Chondrocyte (in vitro differentiated cells): ENCODE data around the gene PCDH8. TPM values are rescaled to one million over a fixed set of nuclear protein-coding genes. Genes with fewer than 3 reads are reported as not detected.
"Not testable (repeated sequence)": the region's sequence is repeated elsewhere in the genome, so short reads cannot be mapped to it uniquely, and the experiment has no call there.

Source experiments
- DNase-seq: peaks from one replicate; pipeline ENCODE4 v3.0.0; 2021; ENCODE audit warnings: mixed read lengths, low spot score
- H3K27ac Mint-ChIP-seq: one replicate; pipeline ENCODE4 v1.8.0; 2021; ENCODE audit warnings: mild to moderate bottlenecking, moderate library complexity, mixed read lengths; ENCODE audit not compliant: unreplicated experiment
- H3K27me3 Mint-ChIP-seq: 2 replicates; pipeline ENCODE4 v1.8.0; 2021; ENCODE audit warnings: low read depth, mixed read lengths
- H3K36me3 Mint-ChIP-seq: 2 replicates; pipeline ENCODE4 v1.8.0; 2021; ENCODE audit warnings: low read depth, mixed read lengths
- H3K4me1 Mint-ChIP-seq: 2 replicates; pipeline ENCODE4 v1.8.0; 2021; ENCODE audit warnings: low read depth, mild to moderate bottlenecking, mixed read lengths
- H3K4me3 Mint-ChIP-seq: one replicate; pipeline ENCODE4 v1.8.0; 2021; ENCODE audit warnings: mild to moderate bottlenecking, moderate library complexity, mixed read lengths; ENCODE audit not compliant: unreplicated experiment
- H3K9me3 Mint-ChIP-seq: 2 replicates; pipeline ENCODE4 v1.8.0; 2021; ENCODE audit warnings: low read depth, mixed read lengths
- total RNA-seq: library from RNA; stranded (reverse); gene quantifications from 3 replicates; pipeline ENCODE4 v1.2.1, GENCODE V29; 2021
- TF ChIP-seq, protein P1 (sequence below): fragments of 200-600 bp; sonication (generic); IDR thresholded peaks from 2 replicates; pipeline ENCODE4 v1.5.0; 2021; ENCODE audit warnings: antibody characterized with exemption, mild to moderate bottlenecking, moderate library complexity

Gene PCDH8
- total RNA-seq, 1 donor from 2014 or later = not detected

DNA sequence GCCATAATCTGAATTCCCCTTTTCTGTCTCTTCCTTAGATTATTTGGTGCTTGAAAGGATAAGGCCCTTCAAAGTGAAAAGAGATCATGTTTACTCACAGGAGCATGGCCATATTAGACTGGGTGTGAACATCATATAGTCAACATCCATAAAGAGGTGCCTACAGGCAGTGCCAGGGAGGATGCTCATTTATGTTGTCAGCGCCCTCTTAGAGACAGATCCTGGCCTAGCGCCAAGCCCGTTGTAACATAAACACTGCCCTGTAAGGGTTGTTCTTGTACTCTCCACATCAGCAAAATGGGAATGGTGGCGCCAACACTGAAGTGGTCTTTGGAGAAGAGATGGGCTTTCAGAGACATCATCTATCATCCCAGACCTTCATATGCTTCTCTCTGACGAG lies 16.1 kb downstream of the PCDH8 start:
- Mint-ChIP-seq H3K36me3 (no peaks in the 10 kb centered on the region), H3K27me3 (peaks cover 5% of the 10 kb centered on the region), H3K27ac (no peak overlapping the region), H3K4me3 (no peak overlapping the region), H3K9me3 (no peaks in the 10 kb centered on the region), H3K4me1 (peaks cover 2% of the 10 kb centered on the region)
- TF ChIP-seq, protein P1, sequence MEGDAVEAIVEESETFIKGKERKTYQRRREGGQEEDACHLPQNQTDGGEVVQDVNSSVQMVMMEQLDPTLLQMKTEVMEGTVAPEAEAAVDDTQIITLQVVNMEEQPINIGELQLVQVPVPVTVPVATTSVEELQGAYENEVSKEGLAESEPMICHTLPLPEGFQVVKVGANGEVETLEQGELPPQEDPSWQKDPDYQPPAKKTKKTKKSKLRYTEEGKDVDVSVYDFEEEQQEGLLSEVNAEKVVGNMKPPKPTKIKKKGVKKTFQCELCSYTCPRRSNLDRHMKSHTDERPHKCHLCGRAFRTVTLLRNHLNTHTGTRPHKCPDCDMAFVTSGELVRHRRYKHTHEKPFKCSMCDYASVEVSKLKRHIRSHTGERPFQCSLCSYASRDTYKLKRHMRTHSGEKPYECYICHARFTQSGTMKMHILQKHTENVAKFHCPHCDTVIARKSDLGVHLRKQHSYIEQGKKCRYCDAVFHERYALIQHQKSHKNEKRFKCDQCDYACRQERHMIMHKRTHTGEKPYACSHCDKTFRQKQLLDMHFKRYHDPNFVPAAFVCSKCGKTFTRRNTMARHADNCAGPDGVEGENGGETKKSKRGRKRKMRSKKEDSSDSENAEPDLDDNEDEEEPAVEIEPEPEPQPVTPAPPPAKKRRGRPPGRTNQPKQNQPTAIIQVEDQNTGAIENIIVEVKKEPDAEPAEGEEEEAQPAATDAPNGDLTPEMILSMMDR = no peak
- no peak for DNase-seq

DNA sequence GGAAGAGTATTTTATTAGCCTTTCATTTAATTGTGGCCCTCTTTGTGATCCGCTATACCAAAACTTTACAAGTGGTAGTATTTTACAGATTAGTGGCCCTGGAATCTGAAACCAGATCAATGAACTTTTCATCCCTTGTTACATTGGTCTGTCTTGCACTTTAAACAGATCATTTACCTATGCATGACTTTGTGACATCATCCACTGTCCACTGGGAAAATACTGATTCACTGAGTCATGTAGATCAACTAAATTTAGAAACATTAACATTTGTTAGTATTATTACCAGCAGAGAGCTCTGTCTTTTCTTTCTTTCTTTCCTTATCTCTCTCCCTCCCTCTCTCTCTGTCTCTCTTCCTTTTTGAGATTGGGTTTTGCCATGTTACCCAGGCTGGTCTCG lies 17.5 kb downstream of the PCDH8 start:
- Mint-ChIP-seq H3K27ac (no peak overlapping the region), H3K9me3 (no peaks in the 10 kb centered on the region), H3K4me1 (peaks cover 2% of the 10 kb centered on the region), H3K36me3 (no peaks in the 10 kb centered on the region), H3K4me3 (no peak overlapping the region), H3K27me3 (peaks cover 5% of the 10 kb centered on the region)
- TF ChIP-seq, protein P1 = no peak
- DNase-seq = no peak

DNA sequence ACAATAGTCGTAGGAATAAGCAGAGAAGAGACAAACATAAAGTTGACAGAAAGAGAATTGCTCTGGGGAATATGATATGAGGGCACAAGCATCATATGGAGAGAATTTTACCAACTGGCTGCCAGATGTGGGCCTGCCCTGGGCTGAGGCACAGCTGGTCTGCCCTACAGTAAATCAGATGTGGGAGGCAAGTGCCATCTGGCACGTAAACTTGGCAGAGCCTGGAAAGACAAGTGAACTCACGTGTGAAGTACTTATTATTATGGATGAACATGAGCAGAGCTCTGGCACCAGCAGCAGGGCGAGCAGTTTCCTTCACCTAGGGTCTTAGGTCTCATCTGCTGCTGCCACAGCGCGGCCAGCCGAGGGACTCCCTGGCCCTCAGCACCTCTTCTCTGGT lies 20.6 kb downstream of the PCDH8 start:
- no peak overlapping the region for H3K4me3 Mint-ChIP-seq
- TF ChIP-seq, protein P1 = no peak
- no peak overlapping the region for H3K27ac Mint-ChIP-seq
- peaks cover 2% of the 10 kb centered on the region for H3K4me1 Mint-ChIP-seq
- no peak for DNase-seq
- H3K27me3 Mint-ChIP-seq = peaks cover 3% of the 10 kb centered on the region
- no peaks in the 10 kb centered on the region for H3K36me3 Mint-ChIP-seq
- H3K9me3 Mint-ChIP-seq = no peaks in the 10 kb centered on the region

DNA sequence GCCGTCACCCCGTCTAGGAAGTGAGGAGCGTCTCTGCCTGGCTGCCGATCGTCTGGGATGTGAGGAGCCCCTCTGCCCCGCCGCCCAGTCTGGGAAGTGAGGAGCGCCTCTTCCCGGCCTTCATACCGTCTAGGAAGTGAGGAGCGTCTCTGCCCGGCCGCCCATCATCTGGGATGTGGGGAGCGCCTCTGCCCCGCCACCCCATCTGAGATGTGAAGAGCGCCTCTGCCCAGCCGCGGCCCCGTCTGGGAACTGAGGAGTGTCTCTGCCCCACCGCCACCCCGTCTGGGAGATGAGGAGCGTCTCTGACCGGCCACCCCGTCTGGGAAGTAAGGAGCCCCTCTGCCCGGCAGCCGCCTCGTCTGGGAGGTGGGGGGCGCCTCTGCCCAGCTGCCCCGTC lies 30.6 kb downstream of the PCDH8 start:
- not testable (repeated sequence) for H3K4me1 Mint-ChIP-seq, H3K27me3 Mint-ChIP-seq, H3K27ac Mint-ChIP-seq, H3K9me3 Mint-ChIP-seq, DNase-seq, H3K36me3 Mint-ChIP-seq, H3K4me3 Mint-ChIP-seq

DNA sequence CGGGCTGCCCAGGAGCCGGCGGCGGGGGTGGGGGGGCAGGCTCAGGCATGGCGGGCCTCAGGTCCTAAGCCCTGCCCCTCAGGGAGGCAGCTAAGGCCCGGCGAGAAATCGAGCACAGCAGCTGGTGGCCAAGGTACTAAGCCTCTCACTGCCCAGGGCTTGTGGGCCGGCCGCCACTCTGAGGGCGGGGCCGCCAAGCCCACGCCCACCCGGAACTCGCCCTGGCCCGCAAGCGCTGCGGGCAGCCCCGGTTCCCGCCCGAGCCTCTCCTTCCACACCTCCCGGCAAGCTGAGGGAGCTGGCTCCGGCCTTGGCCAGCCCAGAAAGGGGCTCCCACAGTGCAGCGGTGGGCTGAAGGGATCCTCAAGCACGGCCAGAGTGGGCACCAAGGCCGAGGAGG lies 33.1 kb downstream of the PCDH8 start:
- no peaks in the 10 kb centered on the region for H3K36me3 Mint-ChIP-seq
- DNase-seq = no peak
- H3K4me3 Mint-ChIP-seq = no peak overlapping the region
- no peaks in the 10 kb centered on the region for H3K9me3 Mint-ChIP-seq
- no peaks in the 10 kb centered on the region for H3K4me1 Mint-ChIP-seq
- peaks cover 9% of the 10 kb centered on the region for H3K27me3 Mint-ChIP-seq
- TF ChIP-seq, protein P1 = no peak
- no peak overlapping the region for H3K27ac Mint-ChIP-seq

DNA sequence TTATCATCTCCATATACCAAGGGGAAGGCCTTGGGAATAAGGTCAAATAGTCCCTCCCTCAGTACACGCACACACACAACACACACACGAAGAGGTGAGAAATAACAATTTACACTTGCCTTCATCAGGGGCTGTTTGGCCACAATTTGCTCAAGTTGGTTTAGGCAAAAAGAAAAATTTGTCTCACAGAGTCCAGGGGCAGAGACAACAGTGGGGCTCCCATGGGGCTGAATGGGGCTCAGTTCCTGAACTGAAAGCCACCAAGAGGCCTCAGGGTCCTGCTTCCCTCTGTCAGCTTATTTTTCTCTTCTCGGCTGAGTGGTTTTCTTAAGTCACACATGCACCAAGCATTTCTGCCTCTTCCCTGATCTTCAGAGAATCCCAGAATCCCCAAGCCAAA lies 35.5 kb downstream of the PCDH8 start:
- DNase-seq = no peak
- H3K4me3 Mint-ChIP-seq = no peak overlapping the region
- peaks cover 3% of the 10 kb centered on the region for H3K27me3 Mint-ChIP-seq
- no peak overlapping the region for H3K27ac Mint-ChIP-seq
- TF ChIP-seq, protein P1 = no peak
- H3K4me1 Mint-ChIP-seq = no peaks in the 10 kb centered on the region
- H3K9me3 Mint-ChIP-seq = no peaks in the 10 kb centered on the region
- H3K36me3 Mint-ChIP-seq = no peaks in the 10 kb centered on the region
